Measurements from ENCODE around the gene NTHL1.

DNA sequence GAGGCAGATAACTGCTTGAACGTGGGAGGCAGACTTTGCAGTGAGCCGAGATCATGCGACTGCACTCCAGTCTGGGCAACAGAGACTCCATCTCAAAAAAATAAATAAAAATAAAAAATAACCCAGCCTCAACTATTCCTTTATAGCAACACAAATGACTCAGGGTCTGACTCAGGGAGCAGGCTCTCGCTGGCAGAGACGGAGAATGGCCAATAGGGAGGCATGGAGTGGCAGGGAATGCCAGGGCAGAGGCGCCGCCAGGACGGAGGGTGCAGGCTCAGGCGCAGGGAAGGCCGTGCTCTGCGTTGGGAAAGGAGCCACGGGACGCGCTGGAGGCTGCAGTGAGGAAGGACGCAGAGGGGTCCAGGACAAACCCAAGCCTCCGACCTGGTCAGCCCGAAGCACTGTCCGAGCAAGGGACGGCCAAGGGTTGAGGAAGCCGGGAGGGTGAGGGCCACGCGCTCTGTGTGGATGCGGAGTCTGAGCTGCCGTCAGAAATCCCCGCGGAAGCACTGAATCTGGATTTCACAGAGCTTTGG is 47.8 kb upstream of the NTHL1 start:
- TF ChIP-seq, protein P1, sequence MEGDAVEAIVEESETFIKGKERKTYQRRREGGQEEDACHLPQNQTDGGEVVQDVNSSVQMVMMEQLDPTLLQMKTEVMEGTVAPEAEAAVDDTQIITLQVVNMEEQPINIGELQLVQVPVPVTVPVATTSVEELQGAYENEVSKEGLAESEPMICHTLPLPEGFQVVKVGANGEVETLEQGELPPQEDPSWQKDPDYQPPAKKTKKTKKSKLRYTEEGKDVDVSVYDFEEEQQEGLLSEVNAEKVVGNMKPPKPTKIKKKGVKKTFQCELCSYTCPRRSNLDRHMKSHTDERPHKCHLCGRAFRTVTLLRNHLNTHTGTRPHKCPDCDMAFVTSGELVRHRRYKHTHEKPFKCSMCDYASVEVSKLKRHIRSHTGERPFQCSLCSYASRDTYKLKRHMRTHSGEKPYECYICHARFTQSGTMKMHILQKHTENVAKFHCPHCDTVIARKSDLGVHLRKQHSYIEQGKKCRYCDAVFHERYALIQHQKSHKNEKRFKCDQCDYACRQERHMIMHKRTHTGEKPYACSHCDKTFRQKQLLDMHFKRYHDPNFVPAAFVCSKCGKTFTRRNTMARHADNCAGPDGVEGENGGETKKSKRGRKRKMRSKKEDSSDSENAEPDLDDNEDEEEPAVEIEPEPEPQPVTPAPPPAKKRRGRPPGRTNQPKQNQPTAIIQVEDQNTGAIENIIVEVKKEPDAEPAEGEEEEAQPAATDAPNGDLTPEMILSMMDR (IDR thresholded peaks at IDR 0.05; ENCODE audit: low read length) = no peak
- TF ChIP-seq EZH2 (optimal IDR thresholded peaks at IDR 0.05; ENCODE audit: low read depth, low read length) (no peak), EZH2phosphoT487 (IDR thresholded peaks at IDR 0.05; ENCODE audit: low read length) (no peak)

All from MM.1S (cell line).